ENCODE measurements around the gene AQP4.

The AQP4 gene

DNA sequence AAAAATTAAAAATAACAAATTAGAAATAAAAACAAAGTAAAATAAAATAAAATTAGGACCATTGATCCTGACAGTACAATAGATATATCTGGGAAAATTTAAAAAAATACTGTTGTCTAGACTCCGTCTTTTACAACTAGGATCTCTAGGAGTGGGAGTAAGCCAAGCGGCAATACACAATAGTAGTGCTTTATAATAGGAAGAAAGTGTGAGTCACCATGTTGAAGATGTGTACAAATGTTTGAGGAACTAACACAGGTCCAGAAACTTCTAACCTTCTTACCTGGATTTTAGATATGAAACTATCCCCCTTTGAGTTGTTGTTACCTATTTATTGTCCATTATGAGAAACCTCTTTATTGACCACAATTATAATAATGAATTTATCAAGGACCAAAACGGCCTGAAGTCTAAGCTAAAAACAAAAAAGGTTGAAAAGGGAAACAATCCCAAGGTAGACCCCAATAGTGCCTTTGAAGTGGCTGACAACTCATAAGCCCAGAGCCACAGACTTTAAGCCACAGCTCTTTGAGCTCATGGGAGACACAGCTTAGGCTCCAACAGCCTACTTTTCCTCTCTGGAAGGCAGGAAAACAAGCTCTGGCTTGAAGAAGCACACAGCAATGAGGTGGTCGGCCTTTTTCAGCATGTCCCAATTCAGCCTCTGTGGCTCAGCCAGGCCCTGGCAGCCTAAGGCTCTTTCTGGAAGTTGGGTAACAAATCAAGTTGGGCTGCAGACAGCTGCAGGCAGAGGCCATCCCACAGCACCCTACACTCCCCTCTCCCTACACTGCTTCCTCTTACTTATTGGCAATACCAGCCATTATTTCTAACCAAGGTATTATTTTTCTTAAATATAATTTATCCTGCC, 62.9 kb downstream of the AQP4 start:
- no peak overlapping the region for H3K4me3 ChIP-seq (ENCODE audit: low read length)
- no peak for DNase-seq (ENCODE audit: low read depth)
- TF ChIP-seq CTCF (conservative IDR thresholded peaks at IDR 0.05; ENCODE audit: low read length) = no peak
